GM04503 (cell line): ENCODE results near the gene NEMF.
"Not testable (repeated sequence)": the region's sequence is repeated elsewhere in the genome, so short reads cannot be mapped to it uniquely, and the experiment has no call there.

Source experiments
- DNase-seq: peaks from one replicate; pipeline ENCODE4 v3.0.0-alpha.2; 2012; ENCODE audit warnings: low read depth

NEMF gene

DNA sequence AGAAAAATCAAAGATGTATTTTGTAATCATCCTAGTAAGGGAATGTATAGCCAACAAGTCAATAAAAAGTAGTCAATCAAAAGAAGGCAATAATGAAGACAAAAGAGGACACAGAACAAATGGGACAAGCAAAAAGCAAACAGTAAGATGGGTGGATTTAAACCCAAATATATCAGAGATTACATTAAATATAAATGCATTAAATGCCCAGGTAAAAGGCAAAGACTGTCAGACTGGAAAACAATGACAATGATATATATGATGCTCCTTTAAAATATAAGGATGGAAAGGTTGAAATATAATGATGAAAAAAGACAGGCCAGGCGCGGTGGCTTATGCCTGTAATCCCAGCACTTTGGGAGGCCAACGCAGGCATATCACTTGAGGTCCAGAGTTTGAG is 35.7 kb downstream of the NEMF start:
- no peak for DNase-seq

DNA sequence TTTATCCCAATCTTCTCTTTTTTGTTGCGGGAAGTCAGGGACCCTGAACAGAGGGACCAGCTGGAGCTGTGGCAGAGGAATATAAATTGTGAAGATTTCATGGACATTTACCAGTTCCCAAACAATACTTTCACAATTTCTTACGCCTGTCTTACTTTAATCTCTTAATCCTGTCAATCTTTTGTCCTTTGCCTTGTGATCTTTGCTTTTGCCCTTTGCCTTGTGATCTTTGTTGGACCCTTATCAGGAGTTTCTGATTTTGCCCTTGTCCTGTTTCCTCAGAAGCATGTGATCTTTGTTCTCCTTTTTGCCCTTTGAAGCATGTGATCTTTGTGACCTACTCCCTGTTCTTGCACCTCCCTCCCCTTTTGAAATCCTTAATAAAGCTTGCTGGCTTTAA is 36.5 kb downstream of the NEMF start:
- DNase-seq, result not testable (repeated sequence)

DNA sequence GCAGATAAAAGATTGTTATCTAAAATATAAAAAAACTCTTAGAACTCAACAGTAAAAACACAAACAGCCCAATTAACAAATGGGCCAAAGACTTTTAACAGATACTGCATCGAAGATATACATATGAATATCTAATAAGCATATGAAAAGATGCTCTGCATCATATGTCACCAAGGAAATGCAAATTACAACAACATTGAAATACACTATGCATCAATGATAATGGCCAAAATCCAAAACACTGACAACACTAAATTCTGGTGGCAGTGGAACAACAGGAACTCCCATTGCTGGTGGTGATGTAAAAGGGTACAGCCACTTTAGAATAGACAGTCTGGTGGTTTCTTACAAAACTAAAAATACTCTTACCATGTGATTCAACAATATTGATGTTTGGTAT is 43.8 kb downstream of the NEMF start:
- DNase-seq, result no peak

DNA sequence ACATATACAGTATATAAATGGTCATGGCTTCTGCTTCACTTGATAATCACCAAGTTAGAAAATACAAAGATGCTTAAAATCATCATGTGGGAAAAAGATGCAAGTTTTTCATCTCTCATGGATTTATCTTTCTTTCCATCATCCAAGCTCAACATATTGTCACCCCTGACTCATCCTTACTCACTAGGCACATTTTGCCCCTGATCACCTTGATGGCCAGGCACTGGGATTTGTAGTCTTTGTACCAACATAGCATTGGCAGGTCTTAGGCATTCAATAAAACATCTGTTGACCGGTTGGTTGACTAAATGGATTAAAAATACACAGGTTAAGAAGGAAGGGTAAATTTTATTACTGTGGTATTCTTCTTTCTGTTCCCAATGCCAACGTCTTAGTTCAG is 56.6 kb downstream of the NEMF start:
- DNase-seq, result no peak

DNA sequence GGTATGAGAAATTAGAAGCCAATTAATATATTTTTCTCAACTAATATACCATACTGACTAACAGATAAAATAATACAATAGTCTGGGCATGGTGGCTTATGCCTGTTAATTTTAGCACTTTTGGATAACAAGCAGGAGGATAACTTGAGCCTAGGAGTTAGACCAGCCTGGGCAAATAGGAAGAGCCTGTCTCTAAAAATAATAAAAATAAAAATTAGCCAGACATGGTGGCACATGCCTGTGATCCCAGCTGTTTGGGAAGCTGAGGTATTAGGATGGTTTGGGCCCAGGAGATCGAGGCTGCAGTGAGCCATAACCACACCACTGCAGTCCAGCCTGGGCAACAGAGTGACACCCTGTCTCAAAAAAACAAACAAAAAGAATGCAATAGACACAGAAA is 60.0 kb downstream of the NEMF start:
- no peak for DNase-seq

DNA sequence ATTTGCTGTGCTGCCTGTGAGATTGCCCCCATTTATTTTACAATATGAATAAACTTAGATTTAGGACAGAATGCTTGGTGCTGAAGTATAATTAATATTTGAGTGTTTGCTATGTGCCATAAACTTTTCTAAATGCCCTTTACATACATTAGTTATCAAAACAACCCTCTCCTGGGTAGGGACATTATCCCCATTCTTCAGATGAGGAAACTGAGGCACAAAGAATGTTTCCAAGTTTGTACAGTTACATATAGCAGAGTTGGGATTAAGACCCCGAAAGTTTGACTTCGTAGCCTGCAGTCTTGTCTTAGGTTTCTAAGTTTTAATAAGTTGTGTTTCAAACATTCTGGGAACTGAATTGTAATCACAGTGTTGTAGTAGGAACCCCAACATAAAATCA is 66.3 kb downstream of the NEMF start:
- DNase-seq, result no peak

DNA sequence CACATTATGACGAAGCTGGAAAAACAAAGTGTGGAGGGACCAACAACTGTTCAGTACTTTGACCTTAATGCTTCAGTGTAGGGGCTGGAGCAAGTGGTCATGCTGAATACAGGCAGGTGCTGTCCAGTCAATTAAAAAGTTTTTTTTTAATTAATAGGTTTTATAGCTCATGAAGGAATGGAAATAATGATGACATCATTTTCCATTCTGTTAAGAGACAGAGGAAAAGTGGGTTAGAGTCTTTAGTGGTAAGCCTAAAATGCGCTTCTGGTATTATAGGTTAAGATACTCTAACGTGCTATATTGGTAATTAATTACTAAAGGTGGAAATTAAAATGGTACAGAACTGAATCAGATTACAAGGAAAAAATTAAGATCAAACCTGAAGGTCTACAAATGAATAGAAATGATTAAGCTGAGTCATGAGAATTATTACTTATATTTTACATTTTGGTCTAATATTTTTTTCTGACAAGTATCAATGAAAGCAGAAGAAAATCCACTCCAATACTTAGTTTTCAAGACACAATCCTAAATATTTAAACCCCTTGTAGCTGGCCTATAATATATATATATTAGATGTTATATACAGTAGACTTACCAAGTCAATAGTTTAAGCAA is 69.1 kb downstream of the NEMF start:
- DNase-seq, result no peak

DNA sequence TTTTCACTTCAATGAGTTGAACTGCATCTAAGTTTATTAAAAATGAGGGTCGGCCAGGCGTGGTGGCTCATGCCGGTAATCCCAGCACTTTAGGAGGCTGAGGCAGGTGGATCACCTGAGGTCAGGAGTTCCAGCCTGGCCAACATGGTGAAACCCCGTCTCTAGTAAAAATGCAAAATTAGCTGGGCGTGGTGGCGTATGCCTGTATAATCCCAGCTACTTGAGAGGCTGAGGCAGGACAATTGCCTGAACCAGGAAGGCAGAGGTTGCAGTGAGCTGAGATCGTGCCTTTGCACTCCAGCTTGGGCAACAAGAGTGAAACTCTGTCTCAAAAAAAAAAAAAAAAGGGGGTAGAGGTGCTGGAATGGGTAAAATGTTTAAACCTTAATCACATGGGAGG is 71.5 kb downstream of the NEMF start:
- DNase-seq, result not testable (repeated sequence)

DNA sequence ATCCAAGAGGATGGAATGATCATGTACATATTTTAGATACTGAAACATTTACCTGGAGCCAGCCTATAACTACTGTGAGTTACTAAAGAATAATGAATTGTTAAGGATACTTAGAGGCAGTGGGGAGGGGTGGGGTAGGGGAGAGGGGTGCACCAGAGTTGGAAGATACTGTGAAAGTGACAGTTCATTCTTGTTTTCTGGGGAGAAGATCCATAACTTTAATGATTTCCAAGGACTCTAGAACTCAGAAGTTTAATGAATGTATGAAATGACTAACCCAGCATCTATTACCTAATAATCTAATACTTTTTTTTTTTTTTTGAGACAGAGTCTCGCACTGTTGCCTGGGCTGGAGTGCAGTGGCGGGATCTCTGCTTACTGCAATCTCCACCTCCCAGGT is 74.2 kb downstream of the NEMF start:
- no peak for DNase-seq

DNA sequence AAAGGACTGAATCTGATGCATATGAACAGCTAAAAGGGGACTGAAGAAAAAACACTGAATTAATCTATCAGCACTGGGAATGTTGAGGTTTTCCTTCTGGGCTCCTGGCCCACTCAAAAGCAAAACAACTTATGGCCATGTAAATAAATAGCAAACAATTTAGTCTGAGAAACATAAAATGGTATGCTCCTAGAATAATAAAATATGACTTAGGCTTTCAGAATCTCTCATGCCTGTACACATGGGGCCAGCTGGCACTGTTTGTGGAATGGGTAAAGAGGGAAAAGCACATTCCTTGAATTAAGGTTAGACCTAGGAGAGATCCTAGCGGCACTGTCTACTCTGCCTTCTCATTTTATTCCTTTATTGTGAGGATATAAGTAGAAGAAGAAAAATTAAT is 78.5 kb downstream of the NEMF start:
- DNase-seq, result peak; percentile 36

DNA sequence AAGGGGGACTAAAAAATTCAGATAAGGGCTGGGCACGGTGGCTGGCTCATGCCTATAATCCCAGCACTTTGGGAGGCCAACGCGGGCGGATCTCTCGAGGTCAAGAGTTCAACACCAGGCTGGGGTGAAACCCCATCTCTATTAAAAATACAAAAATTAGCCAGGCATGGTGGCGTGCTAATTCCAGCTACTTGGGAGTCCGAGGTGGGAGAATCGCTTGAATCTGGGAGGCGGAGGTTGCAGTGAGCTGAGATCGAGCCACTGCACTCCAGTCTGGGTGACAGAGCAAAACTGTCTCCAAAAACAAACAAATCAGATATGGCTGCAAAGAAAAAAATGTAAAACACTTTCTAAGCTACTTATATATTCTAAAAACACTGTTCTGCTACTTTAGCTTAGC is 80.9 kb downstream of the NEMF start:
- not testable (repeated sequence) for DNase-seq

DNA sequence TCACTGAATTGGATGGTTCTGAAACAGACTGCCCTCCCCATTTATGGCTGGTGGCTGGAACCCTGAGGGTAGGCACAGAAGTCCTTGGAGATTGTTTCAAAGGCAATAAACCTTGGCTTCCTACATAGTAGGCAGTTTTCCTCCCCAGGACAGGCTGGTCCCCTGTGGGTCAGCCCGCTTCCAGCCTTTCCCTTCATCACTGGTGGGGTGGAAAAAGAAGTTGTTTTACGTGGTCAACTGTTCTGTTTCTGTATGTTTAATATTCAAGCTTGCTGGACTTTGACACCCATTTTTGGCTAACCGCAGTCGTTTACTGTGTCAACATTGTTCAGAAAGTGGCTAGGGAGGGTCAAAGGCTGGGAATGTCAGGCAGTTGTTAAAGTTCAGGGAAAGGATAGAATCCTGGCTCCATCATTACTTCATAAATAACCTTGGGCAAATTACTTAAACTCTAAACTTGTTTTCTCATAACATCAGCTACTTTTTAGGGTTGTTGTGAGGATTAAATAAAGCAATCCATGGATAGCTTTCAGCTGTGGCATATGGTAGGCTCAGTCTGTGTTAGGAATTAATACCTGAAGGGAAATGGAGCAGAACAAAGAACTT is 82.3 kb downstream of the NEMF start:
- DNase-seq, result no peak

DNA sequence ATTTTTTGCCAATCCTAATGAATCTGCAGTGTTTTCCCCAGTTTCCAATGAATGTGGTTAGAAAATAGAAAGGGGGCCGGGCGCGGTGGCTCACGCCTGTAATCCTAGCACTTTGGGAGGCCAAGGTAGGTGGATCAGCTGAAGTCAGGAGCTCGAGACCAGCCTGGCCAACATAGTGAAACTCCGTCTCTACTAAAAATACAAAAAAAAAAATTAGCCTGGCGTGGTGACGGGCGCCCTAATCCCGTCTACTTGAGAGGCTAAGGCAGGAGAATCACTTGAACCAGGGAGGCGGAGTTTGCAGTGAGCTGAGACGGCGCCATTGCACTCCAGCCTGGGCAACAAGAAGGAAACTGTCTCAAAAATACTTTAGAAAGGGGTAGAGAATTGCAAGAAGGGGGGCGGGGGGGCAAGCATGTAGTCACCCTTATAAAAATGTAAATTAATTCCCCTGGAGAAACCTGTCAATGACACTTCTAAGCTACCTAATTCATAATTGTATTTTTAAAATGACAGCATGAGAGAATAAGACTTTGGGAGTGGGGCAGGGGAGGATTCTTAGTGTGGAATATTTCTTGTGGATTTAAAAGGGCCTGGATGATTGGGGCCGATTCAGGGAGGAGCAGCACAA is 82.9 kb downstream of the NEMF start:
- no peak for DNase-seq

DNA sequence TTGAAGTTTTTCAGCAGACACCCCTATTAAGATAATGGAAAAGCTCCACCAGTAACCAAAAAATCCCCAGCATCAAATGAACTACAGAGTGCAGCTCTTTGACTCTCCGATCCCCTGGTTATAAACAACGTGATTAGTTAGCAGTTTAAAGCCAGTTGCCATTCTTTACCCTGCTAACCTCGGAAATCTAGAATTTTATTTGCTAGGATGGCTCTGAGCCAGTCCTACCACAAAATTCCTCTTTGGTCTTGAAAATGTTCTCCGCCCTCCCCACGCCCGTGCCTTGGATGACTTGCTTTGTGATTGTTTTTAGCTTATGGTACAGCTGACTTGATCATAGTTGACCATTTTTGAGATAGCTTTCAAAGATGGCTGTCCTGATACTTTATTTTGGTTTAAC is 83.4 kb downstream of the NEMF start:
- peak; percentile 33 for DNase-seq

DNA sequence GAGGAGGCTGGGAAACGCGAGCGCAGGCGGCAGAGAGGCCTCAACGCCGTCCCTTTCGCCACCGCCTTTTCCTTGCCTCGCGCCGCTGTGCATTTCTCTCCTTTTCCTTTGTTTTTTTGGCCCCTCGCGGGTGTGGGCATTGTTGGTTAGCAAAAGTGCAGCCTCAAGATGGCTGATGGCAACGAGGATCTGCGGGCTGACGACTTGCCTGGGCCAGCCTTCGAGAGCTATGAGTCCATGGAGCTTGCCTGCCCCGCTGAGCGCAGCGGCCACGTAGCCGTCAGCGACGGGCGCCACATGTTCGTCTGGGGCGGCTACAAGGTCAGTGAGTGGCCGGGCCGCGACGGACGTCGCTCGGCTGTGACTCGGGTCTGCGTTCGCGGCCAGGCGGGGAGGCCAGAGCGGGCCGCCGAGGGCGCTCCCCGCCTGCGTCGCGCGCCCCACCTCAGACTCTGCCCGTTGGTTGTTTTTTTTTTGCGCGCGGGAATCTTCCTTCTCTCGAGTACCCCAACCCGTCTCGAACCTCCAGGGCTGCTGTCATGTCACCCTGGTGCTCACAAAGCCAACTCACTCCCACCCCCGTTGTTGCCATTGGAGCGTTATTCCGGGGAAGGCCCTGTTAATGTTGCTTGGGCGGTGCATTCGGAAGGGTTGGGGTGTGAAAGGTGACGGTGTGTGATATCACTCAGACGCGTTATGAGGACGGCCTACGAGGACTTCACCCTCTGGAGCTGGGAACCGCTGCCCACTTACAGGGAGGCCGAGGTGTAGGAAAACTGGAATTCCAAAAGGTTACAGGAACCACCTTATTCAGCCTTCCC is 84.1 kb downstream of the NEMF start:
- DNase-seq, result peak; percentile 25

DNA sequence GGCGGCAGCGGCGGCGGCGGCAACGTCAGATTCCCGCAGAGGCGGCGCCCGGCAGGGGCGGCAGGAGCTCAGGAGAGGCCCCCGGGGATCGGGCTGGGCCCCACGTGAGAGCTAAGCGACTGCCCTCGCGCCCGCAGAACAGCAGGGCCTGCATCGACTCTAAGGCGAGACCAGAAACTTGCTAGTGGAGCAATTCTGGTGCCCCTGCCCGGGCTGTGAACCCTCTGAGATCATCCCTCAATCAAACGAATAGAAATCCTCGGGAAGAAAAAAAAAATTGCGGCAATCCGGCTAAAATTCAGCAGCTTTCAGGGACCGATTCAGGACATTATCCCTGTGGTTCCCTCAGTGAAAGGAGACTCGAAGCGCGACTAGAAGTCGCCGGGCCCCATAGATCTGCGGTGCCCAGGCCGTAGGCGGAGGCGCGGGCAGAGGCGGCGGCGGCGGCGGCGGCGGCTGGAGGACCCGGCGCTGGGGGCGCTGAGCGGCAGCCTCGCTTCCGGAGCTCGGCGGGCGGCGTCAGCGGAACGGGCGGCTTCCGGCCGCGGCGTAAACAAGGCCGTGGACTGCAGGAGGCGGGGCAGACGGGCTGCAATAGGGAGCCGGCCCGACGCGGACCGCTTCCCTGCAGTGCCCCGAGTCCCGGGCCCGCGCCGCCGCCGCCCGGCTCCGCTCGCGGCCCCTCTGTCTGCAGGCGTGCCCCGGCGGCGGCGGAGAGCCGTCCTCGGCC is 84.9 kb downstream of the NEMF start, which contains the start of gene KLHDC2:
TSS of gene KLHDC2 (plus strand) at position 583 of the 730 bp plus-strand sequence. CDS start 316 bp downstream, outside the sequence.
- peak; percentile 19 for DNase-seq

DNA sequence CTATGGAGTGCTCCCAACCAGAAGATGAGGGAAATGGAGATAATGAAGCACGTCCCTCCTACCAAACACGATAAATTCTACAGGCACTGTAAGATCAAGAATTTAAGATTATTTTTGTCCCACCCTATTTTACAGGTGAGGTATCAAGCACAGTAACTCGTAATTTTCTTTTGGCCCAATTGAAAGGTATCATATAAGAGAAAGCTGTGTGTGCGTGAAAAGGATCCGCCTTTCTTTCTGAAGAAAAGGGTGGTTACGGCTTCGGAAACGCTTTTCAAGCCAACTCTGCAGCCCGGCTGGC is 85.4 kb downstream of the NEMF start:
- DNase-seq, result no peak

DNA sequence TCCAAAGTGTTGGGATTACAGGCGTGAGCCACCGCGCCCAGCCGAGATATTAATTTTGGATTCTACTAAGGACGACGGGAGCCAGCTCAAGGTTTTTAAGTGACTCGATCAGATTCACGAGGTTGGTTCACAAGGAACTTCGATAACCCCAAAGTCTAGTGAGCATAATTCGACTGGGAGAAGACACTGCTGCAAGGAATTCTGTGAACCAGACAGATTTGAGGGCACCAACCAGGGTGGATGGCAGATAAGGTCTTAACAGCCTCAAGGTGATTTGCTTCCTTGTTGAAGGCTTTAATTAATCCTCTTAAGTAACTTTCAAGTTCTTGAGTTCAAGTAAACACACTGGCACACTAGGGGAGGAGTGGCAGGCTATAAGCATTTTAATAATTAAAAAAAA is 85.7 kb downstream of the NEMF start:
- no peak for DNase-seq

DNA sequence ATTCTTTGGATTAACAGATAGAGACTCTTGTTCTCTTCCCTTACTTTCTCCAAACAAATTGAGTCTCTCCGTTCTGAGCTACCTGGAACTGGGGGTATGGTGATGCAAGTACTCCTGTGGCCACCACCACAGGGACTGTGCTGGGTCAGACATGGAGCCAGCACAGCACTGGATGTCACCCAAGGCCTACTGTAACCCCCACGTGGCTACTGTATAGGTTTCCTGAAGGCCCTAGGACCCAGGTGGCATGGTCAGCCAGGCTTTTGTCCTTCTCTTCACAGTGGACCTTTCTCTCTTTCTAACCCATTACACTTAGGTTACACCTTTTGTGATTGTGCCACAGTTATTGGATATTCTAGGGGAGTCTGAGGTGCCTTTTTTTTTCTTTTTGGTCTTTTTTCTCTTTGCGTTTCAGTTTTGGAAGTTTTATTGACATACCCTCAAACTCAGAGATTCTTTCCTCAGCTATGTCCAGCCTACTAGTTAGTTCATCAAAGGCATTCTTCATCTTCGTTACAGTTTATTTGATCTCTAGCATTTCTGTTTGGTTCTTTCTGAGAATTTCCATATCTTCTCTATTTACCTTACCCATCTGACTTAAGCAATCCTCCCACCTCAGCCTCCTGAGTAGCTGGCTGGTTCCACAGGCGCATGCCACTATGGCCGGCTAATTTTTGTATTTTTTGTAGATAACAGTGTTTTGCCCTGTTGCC is 90.6 kb downstream of the NEMF start:
- DNase-seq, result no peak

DNA sequence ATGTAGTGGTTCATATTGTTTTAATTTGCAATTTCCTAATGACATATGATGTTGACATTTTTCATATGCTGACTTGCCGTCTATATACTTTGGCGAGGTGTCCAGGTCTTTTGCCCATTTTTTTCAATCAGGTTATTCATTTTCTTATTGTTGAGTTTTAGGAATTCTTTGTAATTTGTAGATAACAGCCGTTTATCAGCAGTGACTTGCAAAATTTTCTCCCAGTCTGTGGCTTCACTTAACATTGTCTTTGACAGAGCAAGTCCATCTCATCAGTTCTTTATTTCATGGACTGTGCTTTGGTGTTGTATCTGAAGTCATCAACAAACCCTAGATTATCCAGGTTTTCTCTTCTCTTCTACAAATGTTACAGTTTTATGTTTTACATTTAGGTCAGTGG is 97.2 kb downstream of the NEMF start:
- no peak for DNase-seq

DNA sequence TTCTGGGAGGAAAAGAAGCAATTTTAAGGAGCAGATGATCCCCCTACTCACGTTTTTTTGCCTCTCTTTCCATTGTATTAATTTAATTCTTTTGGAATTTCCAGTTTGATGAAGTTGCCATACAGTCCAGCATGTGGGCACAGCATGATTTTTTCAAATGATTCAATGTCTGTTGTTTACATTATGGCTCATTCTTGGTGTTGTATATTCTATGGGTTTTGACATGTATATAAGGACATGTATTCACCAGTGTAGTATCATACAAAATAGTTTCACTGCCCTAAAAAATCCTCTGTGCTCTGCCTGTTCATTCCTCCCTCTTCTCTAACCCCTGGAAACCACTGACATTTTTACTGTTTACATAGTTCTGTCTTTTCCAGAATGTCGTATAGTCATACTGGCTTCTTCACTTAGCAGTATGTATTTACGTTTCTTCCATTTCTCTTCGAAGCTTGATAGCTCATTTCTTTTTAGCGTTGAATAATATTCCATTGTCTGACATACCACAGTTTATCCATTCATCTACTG is 98.0 kb downstream of the NEMF start:
- DNase-seq, result no peak
